Hematopoietic multipotent progenitor cell treated with erythropoietin and hydrocortisone succinate and interleukin-3 and kit ligand, for 15 days (in vitro differentiated cells): Measurements from ENCODE around the gene GSE1.
A peak's percentile ranks its signal among the peaks of the same experiment; 100 is the strongest.
"Not testable (repeated sequence)": the region's sequence is repeated elsewhere in the genome, so short reads cannot be mapped to it uniquely, and the experiment has no call there.

Experiments
- DNase-seq: peaks from one replicate; pipeline ENCODE4 v3.0.0-alpha.2; 2015; ENCODE audit warnings: low spot score

GSE1 gene

GRCh38 chr16:85589688-85590505 lies 23.2 kb upstream of the GSE1 start:
- no peak for DNase-seq

- DNase-seq: no peak
These were observed 22.7 kb upstream of the GSE1 start for GRCh38 chr16:85590506-85590832.

GRCh38 chr16:85591381-85591780 lies 21.7 kb upstream of the GSE1 start:
- DNase-seq: no peak

- not testable (repeated sequence) for DNase-seq
These were observed 20.8 kb upstream of the GSE1 start for GRCh38 chr16:85592277-85592676.

- peak; percentile 22 for DNase-seq
These were observed 20.2 kb upstream of the GSE1 start for GRCh38 chr16:85592700-85593493.

GRCh38 chr16:85593494-85594221 lies 19.5 kb upstream of the GSE1 start:
- DNase-seq: no peak

GRCh38 chr16:85594273-85594977 lies 18.7 kb upstream of the GSE1 start:
- DNase-seq: no peak

GRCh38 chr16:85594978-85595661 lies 18.0 kb upstream of the GSE1 start:
- no peak for DNase-seq

GRCh38 chr16:85595812-85596502 lies 17.2 kb upstream of the GSE1 start:
- no peak for DNase-seq

GRCh38 chr16:85598141-85598540 lies 15.0 kb upstream of the GSE1 start:
- no peak for DNase-seq

GRCh38 chr16:85600078-85600477 lies 13.0 kb upstream of the GSE1 start:
- no peak for DNase-seq

GRCh38 chr16:85600530-85601271 lies 12.4 kb upstream of the GSE1 start:
- DNase-seq: no peak

GRCh38 chr16:85601272-85601639 lies 11.9 kb upstream of the GSE1 start:
- DNase-seq: no peak

GRCh38 chr16:85601730-85602401 lies 11.3 kb upstream of the GSE1 start:
- DNase-seq: no peak

- no peak for DNase-seq
These were observed 10.5 kb upstream of the GSE1 start for GRCh38 chr16:85602402-85603202.

- DNase-seq: no peak
These were observed 9.8 kb upstream of the GSE1 start for GRCh38 chr16:85603203-85603755.

GRCh38 chr16:85604145-85604705 lies 8.9 kb upstream of the GSE1 start:
- DNase-seq: no peak
